ENCODE results near the gene ZNG1C. TPM values are rescaled to one million over a fixed set of nuclear protein-coding genes. Genes with fewer than 3 reads are reported as not detected.
"Not testable (repeated sequence)": the region's sequence is repeated elsewhere in the genome, so short reads cannot be mapped to it uniquely, and the experiment has no call there.

Gene ZNG1C
- total RNA-seq, 3 donors from 2014 or later (not counting 1 experiment from before 2014, with no cell fraction given) = 7.0 to 17.0 (median 13.5) TPM

- H3K36me3 Mint-ChIP-seq; H3K4me1 Mint-ChIP-seq; H3K27me3 ChIP-seq (ENCODE audit: control insufficient read depth, insufficient read depth, low read length); intact Hi-C loops (cut with micrococcal nuclease); H3K27ac ChIP-seq (ENCODE audit: low read length); H3K4me1 ChIP-seq (ENCODE audit: control insufficient read depth, insufficient read depth, low read length); H3K36me3 ChIP-seq (ENCODE audit: control insufficient read depth, insufficient read depth, low read length); ATAC-seq; H3K4me3 Mint-ChIP-seq; H3K4me3 ChIP-seq (ENCODE audit: low read length); H3K9me3 Mint-ChIP-seq; DNase-seq; H3K9me3 ChIP-seq (ENCODE audit: control insufficient read depth, insufficient read depth, low read length); H3K27ac Mint-ChIP-seq; H3K27me3 Mint-ChIP-seq (ENCODE audit: low read depth in 2 of 2): not testable (repeated sequence)
- WGBS (ENCODE audit: insufficient coverage) = 17% methylated on average over 5 of the region's 37 CpGs
Measured at GRCh38 chr9:68306391-68306964, 64.7 kb downstream of the ZNG1C start.

- not testable (repeated sequence) for H3K36me3 Mint-ChIP-seq
- ATAC-seq = peak in 2 of 3 donors; percentile 22 to 45
Measured at GRCh38 chr9:68307127-68307526, 65.3 kb downstream of the ZNG1C start.

GRCh38 chr9:68307654-68308053 is 65.9 kb downstream of the ZNG1C start:
- DNase-seq; H3K36me3 Mint-ChIP-seq; H3K27ac ChIP-seq (ENCODE audit: low read length); H3K27me3 Mint-ChIP-seq (ENCODE audit: low read depth in 2 of 2); H3K9me3 ChIP-seq (ENCODE audit: control insufficient read depth, insufficient read depth, low read length); H3K4me3 ChIP-seq (ENCODE audit: low read length); H3K9me3 Mint-ChIP-seq; H3K27ac Mint-ChIP-seq; H3K27me3 ChIP-seq (ENCODE audit: control insufficient read depth, insufficient read depth, low read length); H3K4me3 Mint-ChIP-seq; H3K4me1 ChIP-seq (ENCODE audit: control insufficient read depth, insufficient read depth, low read length); H3K4me1 Mint-ChIP-seq; H3K36me3 ChIP-seq (ENCODE audit: control insufficient read depth, insufficient read depth, low read length); intact Hi-C loops (cut with micrococcal nuclease): not testable (repeated sequence)
- ATAC-seq = peak in 1 of 3 donors; percentile 28
- WGBS (ENCODE audit: insufficient coverage) = 32% methylated on average over 17 of the region's 21 CpGs

More at GRCh38 chr9:68307127-68307526, 65.3 kb downstream of the ZNG1C start:
- H3K9me3 ChIP-seq (ENCODE audit: control insufficient read depth, insufficient read depth, low read length); H3K4me1 Mint-ChIP-seq; DNase-seq; H3K4me3 ChIP-seq (ENCODE audit: low read length); H3K4me3 Mint-ChIP-seq; H3K27ac Mint-ChIP-seq; H3K9me3 Mint-ChIP-seq; H3K36me3 ChIP-seq (ENCODE audit: control insufficient read depth, insufficient read depth, low read length); H3K4me1 ChIP-seq (ENCODE audit: control insufficient read depth, insufficient read depth, low read length); H3K27me3 Mint-ChIP-seq (ENCODE audit: low read depth in 2 of 2); H3K27me3 ChIP-seq (ENCODE audit: control insufficient read depth, insufficient read depth, low read length); intact Hi-C loops (cut with micrococcal nuclease); H3K27ac ChIP-seq (ENCODE audit: low read length): not testable (repeated sequence)
- 22% methylated on average over 8 of the region's 35 CpGs for WGBS (ENCODE audit: insufficient coverage)

- H3K27ac Mint-ChIP-seq; H3K4me1 ChIP-seq (ENCODE audit: control insufficient read depth, insufficient read depth, low read length); H3K36me3 ChIP-seq (ENCODE audit: control insufficient read depth, insufficient read depth, low read length); H3K9me3 ChIP-seq (ENCODE audit: control insufficient read depth, insufficient read depth, low read length); H3K4me1 Mint-ChIP-seq; H3K9me3 Mint-ChIP-seq; H3K27ac ChIP-seq (ENCODE audit: low read length); DNase-seq; H3K36me3 Mint-ChIP-seq; ATAC-seq; intact Hi-C loops (cut with micrococcal nuclease); H3K27me3 Mint-ChIP-seq (ENCODE audit: low read depth in 2 of 2); H3K27me3 ChIP-seq (ENCODE audit: control insufficient read depth, insufficient read depth, low read length); H3K4me3 Mint-ChIP-seq; H3K4me3 ChIP-seq (ENCODE audit: low read length): not testable (repeated sequence)
- no CpG with 5 or more reads among the region's 5 CpGs for WGBS (ENCODE audit: insufficient coverage)
Measured at GRCh38 chr9:68311208-68311607, 69.4 kb downstream of the ZNG1C start.

GRCh38 chr9:68318209-68318608 is 76.4 kb downstream of the ZNG1C start:
- H3K4me3 Mint-ChIP-seq; DNase-seq; H3K36me3 Mint-ChIP-seq; H3K4me1 ChIP-seq (ENCODE audit: control insufficient read depth, insufficient read depth, low read length); H3K9me3 ChIP-seq (ENCODE audit: control insufficient read depth, insufficient read depth, low read length); H3K4me1 Mint-ChIP-seq; H3K9me3 Mint-ChIP-seq; H3K27ac Mint-ChIP-seq; H3K4me3 ChIP-seq (ENCODE audit: low read length); H3K27me3 Mint-ChIP-seq (ENCODE audit: low read depth in 2 of 2); H3K27me3 ChIP-seq (ENCODE audit: control insufficient read depth, insufficient read depth, low read length); intact Hi-C loops (cut with micrococcal nuclease); H3K36me3 ChIP-seq (ENCODE audit: control insufficient read depth, insufficient read depth, low read length); H3K27ac ChIP-seq (ENCODE audit: low read length): not testable (repeated sequence)
- WGBS (ENCODE audit: insufficient coverage) = 59% methylated on average over 3 of the region's 10 CpGs
- peak in 1 of 3 donors; percentile 56 for ATAC-seq

GRCh38 chr9:68323749-68324148 is 82.0 kb downstream of the ZNG1C start:
- H3K4me3 ChIP-seq (ENCODE audit: low read length); H3K9me3 ChIP-seq (ENCODE audit: control insufficient read depth, insufficient read depth, low read length); H3K4me1 Mint-ChIP-seq; H3K27ac Mint-ChIP-seq; H3K27me3 Mint-ChIP-seq (ENCODE audit: low read depth in 2 of 2); H3K36me3 ChIP-seq (ENCODE audit: control insufficient read depth, insufficient read depth, low read length); intact Hi-C loops (cut with micrococcal nuclease); DNase-seq; H3K9me3 Mint-ChIP-seq; H3K4me3 Mint-ChIP-seq; H3K27me3 ChIP-seq (ENCODE audit: control insufficient read depth, insufficient read depth, low read length); ATAC-seq; H3K36me3 Mint-ChIP-seq; H3K27ac ChIP-seq (ENCODE audit: low read length); H3K4me1 ChIP-seq (ENCODE audit: control insufficient read depth, insufficient read depth, low read length): not testable (repeated sequence)
- no CpG with 5 or more reads among the region's 24 CpGs for WGBS (ENCODE audit: insufficient coverage)

- ATAC-seq; H3K4me1 Mint-ChIP-seq; H3K9me3 Mint-ChIP-seq; intact Hi-C loops (cut with micrococcal nuclease); H3K4me3 ChIP-seq (ENCODE audit: low read length); H3K36me3 ChIP-seq (ENCODE audit: control insufficient read depth, insufficient read depth, low read length); H3K4me3 Mint-ChIP-seq; H3K27ac Mint-ChIP-seq; H3K36me3 Mint-ChIP-seq; H3K27ac ChIP-seq (ENCODE audit: low read length); H3K4me1 ChIP-seq (ENCODE audit: control insufficient read depth, insufficient read depth, low read length); DNase-seq; H3K27me3 Mint-ChIP-seq (ENCODE audit: low read depth in 2 of 2); H3K27me3 ChIP-seq (ENCODE audit: control insufficient read depth, insufficient read depth, low read length); H3K9me3 ChIP-seq (ENCODE audit: control insufficient read depth, insufficient read depth, low read length): not testable (repeated sequence)
- no CpG with 5 or more reads among the region's 20 CpGs for WGBS (ENCODE audit: insufficient coverage)
Measured at GRCh38 chr9:68324518-68324917, 82.7 kb downstream of the ZNG1C start.

- not testable (repeated sequence) for ATAC-seq
- 38% methylated on average over 1 of the region's 4 CpGs for WGBS (ENCODE audit: insufficient coverage)
Measured at GRCh38 chr9:68329106-68329505, 87.3 kb downstream of the ZNG1C start.

More at GRCh38 chr9:68329106-68329505, 87.3 kb downstream of the ZNG1C start:
- intact Hi-C loops (cut with micrococcal nuclease); H3K27ac Mint-ChIP-seq; H3K36me3 Mint-ChIP-seq; H3K27ac ChIP-seq (ENCODE audit: low read length); H3K4me1 ChIP-seq (ENCODE audit: control insufficient read depth, insufficient read depth, low read length); H3K4me3 ChIP-seq (ENCODE audit: low read length); H3K9me3 Mint-ChIP-seq; H3K9me3 ChIP-seq (ENCODE audit: control insufficient read depth, insufficient read depth, low read length); H3K4me3 Mint-ChIP-seq; H3K27me3 ChIP-seq (ENCODE audit: control insufficient read depth, insufficient read depth, low read length); H3K36me3 ChIP-seq (ENCODE audit: control insufficient read depth, insufficient read depth, low read length); H3K27me3 Mint-ChIP-seq (ENCODE audit: low read depth in 2 of 2); DNase-seq; H3K4me1 Mint-ChIP-seq: not testable (repeated sequence)
